Measurements from ENCODE around the gene LDLRAD4.

DNA sequence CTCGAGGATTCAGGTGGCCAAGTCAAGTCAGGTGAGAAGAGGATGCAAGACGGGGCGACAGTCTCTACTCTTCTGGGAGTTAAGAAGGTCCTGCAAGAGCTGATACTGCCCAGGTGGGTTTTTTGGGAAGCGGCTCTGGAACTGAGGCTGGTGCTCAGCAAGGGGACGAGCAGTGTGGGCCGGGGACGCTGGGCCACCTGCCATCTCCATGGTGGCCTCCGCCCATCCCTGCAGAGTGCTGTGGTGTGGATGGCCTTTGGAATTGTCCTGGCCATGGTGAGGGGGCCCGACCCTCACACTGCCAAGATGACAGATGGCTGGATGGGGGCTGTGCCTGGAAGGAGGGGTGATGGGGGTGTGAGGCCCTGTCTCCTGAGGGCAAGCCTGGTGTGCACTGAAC lies 34.2 kb upstream of the LDLRAD4 start:
- no peak for TF ChIP-seq EZH2 (IDR thresholded peaks at IDR 0.05; ENCODE audit: low read depth)
- TF ChIP-seq, protein P1, sequence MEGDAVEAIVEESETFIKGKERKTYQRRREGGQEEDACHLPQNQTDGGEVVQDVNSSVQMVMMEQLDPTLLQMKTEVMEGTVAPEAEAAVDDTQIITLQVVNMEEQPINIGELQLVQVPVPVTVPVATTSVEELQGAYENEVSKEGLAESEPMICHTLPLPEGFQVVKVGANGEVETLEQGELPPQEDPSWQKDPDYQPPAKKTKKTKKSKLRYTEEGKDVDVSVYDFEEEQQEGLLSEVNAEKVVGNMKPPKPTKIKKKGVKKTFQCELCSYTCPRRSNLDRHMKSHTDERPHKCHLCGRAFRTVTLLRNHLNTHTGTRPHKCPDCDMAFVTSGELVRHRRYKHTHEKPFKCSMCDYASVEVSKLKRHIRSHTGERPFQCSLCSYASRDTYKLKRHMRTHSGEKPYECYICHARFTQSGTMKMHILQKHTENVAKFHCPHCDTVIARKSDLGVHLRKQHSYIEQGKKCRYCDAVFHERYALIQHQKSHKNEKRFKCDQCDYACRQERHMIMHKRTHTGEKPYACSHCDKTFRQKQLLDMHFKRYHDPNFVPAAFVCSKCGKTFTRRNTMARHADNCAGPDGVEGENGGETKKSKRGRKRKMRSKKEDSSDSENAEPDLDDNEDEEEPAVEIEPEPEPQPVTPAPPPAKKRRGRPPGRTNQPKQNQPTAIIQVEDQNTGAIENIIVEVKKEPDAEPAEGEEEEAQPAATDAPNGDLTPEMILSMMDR (conservative IDR thresholded peaks at IDR 0.05), result no peak

Measured in PC-9 (cell line).